HepG2 (cell line): Measurements from ENCODE around the gene PIK3R4. TPM values are rescaled to one million over a fixed set of nuclear protein-coding genes. Genes with fewer than 3 reads are reported as not detected.

ENCODE experiments used
- ATAC-seq: fragments of 200-7000 bp; cut with Tn5 transposase; 3 replicates; pipeline ENCODE4 v1.9.1; 2020; ENCODE audit warnings: mild to moderate bottlenecking, moderate library complexity
- Bru-seq: library from RNA; stranded (reverse); fragments of 400-500 nt; gene quantifications from one replicate; lab custom pipeline; 2021; lab: Mats Ljungman, UMichigan
- BruChase-seq, 2 experiments: library from RNA; stranded (reverse); fragments of 400-500 nt; gene quantifications; one replicate each; lab custom pipeline; 2021; lab: Mats Ljungman, UMichigan
- BruUV-seq: library from RNA; stranded (reverse); fragments of 400-500 nt; replicated peaks from 2 replicates; lab custom pipeline; 2021; lab: Mats Ljungman, UMichigan
- CTCF ChIA-PET: fragments of 300-600 bp; formaldehyde crosslinking; extraction: SDS; loops from one replicate; lab custom pipeline; 2021; ENCODE audit warnings: low total read pairs, inconsistent platforms, low intra/inter-chr PET ratio; lab: Yijun Ruan, JAX
- POLR2A ChIA-PET: fragments of 350-600 bp; sonication (Branson Sonifier 250); formaldehyde crosslinking; loops from one replicate; lab custom pipeline; 2020; ENCODE audit warnings: antibody characterized with exemption, inconsistent platforms; lab: Yijun Ruan, JAX
- DNase-seq: peaks from one replicate; pipeline ENCODE4 v3.0.0-alpha.2; 2015; ENCODE audit warnings: low spot score
- FAIRE-seq: peaks from 3 replicates; lab custom pipeline; 2011; peaks lifted over from hg19 to GRCh38; lab: Jason Lieb, UNC
- H2AFZ ChIP-seq: one replicate; pipeline ENCODE4 v1.6.1; 2011; ENCODE audit warnings: low read length, inconsistent platforms
- H3K27ac ChIP-seq: fragments of 300-600 bp; 3 replicates; pipeline ENCODE4 v1.8.0; 2011; ENCODE audit warnings: mixed run types, mild to moderate bottlenecking, mixed read lengths, low read length, inconsistent platforms; ENCODE audit not compliant: insufficient read depth; ENCODE audit errors: extremely low read length
- H3K27me3 ChIP-seq, 2 experiments: fragments of 200-600 bp in 1 of 2; 2 replicates in 1 of 2; 3 replicates in 1 of 2; pipeline versions ENCODE4 v1.6.0 to v1.8.0; 2011; ENCODE audit warnings: low read length in 2 of 2, mild to moderate bottlenecking in 2 of 2, moderate library complexity in 2 of 2, inconsistent platforms in 1 of 2; ENCODE audit not compliant: insufficient read depth in 2 of 2, control insufficient read depth in 1 of 2
- H3K36me3 ChIP-seq, 2 experiments: fragments of 200-600 bp in 1 of 2; replicated peaks in 1 of 2; 2 replicates in 1 of 2; 3 replicates in 1 of 2; pipeline versions ENCODE4 v1.5.1 to v1.8.0; 2011; ENCODE audit warnings: low read length in 2 of 2, inconsistent platforms in 1 of 2; ENCODE audit not compliant: insufficient read depth in 2 of 2, control insufficient read depth in 1 of 2
- H3K4me1 ChIP-seq: 2 replicates; pipeline ENCODE4 v1.5.1; 2012; ENCODE audit warnings: low read length, inconsistent platforms; ENCODE audit not compliant: insufficient read depth
- H3K4me2 ChIP-seq: 2 replicates; pipeline ENCODE4 v1.6.0; 2011; ENCODE audit warnings: low read depth, low read length, inconsistent platforms
- H3K4me3 ChIP-seq, 3 experiments: fragments of 200-600 bp in 1 of 3; sonication (generic), shearing (Covaris generic) in 1 of 3; replicated peaks in 1 of 3; 2 replicates each; pipeline ENCODE4 v1.5.1; 2011 to 2016; ENCODE audit warnings: low read length in 3 of 3, inconsistent platforms in 2 of 3, low read depth in 2 of 3, mild to moderate bottlenecking in 2 of 3, control low read depth in 1 of 3, mixed read lengths in 1 of 3; ENCODE audit not compliant: insufficient read depth in 1 of 3
- H3K79me2 ChIP-seq: one replicate; pipeline ENCODE4 v1.6.1; 2011; ENCODE audit warnings: low read length, inconsistent platforms; ENCODE audit not compliant: insufficient read depth
- H3K9ac ChIP-seq: 2 replicates; pipeline ENCODE4 v1.6.0; 2011; ENCODE audit warnings: mild to moderate bottlenecking, low read depth, low read length, inconsistent platforms; ENCODE audit not compliant: insufficient read depth
- H3K9me3 ChIP-seq: 2 replicates; pipeline ENCODE4 v1.5.1; 2012; ENCODE audit warnings: mild to moderate bottlenecking, low read length
- H4K20me1 ChIP-seq: 2 replicates; pipeline ENCODE4 v1.6.0; 2011; ENCODE audit warnings: inconsistent platforms, mild to moderate bottlenecking, low read length, moderate library complexity; ENCODE audit not compliant: insufficient read depth
- CEBPG ChIP-seq: IDR thresholded peaks from 2 replicates; pipeline ENCODE4 v1.6.1; 2016
- CREB1 ChIP-seq, 2 experiments: fragments of 450-650 bp in 1 of 2; IDR thresholded peaks; 2 replicates each; pipeline ENCODE4 v1.6.1; 2016 to 2017; ENCODE audit warnings: control low read depth in 1 of 2, mild to moderate bottlenecking in 1 of 2, missing compliant biosample characterization in 1 of 2, missing genetic modification characterization in 1 of 2
- FIP1L1 ChIP-seq: fragments of 200-400 bp; formaldehyde crosslinking; IDR thresholded peaks from 2 replicates; pipeline ENCODE4 v1.6.1; 2018; ENCODE audit warnings: low read depth, mild to moderate bottlenecking, low read length, moderate library complexity, borderline replicate concordance; ENCODE audit not compliant: insufficient read depth
- GATAD1 ChIP-seq: IDR thresholded peaks from 2 replicates; pipeline ENCODE4 v1.6.1; 2016; ENCODE audit warnings: missing genetic modification reagents, missing compliant biosample characterization
- NFE2 ChIP-seq: sonication (generic); formaldehyde crosslinking; IDR thresholded peaks from 2 replicates; pipeline ENCODE4 v1.4.0; 2020; ENCODE audit warnings: missing genetic modification reagents
- ZFP62 ChIP-seq: sonication (generic); formaldehyde crosslinking; IDR thresholded peaks from 2 replicates; pipeline ENCODE4 v1.4.0; 2020; ENCODE audit warnings: missing genetic modification reagents
- ZNF576 ChIP-seq: sonication (generic); formaldehyde crosslinking; IDR thresholded peaks from 2 replicates; pipeline ENCODE4 v1.4.0; 2020; ENCODE audit warnings: mild to moderate bottlenecking, missing genetic modification reagents
- ZNF879 ChIP-seq: sonication (generic); formaldehyde crosslinking; IDR thresholded peaks from 2 replicates; pipeline ENCODE4 v1.8.1; 2023; ENCODE audit warnings: missing genetic modification reagents
- ZSCAN25 ChIP-seq: sonication (generic); formaldehyde crosslinking; IDR thresholded peaks from 2 replicates; pipeline ENCODE4 v1.8.0; 2022; ENCODE audit warnings: mild to moderate bottlenecking, missing genetic modification reagents
- WGBS: methylation state at CpG from one replicate; pipeline ENCODE4 v1.1.6; 2017; ENCODE audit warnings: low lambda C conversion rate; 5-methylcytosine and 5-hydroxymethylcytosine counted together
- in situ Hi-C: cut with HindIII; loops from 2 replicates; pipeline ENCODE4 v1.10.0; 2017; ENCODE audit warnings: low pct_unique_long_range_greater_than_20kb; ENCODE audit not compliant: extremely low pct_ligation_motif_present
- intact Hi-C: fragments of 100-400 bp; cut with micrococcal nuclease; formaldehyde crosslinking; loops from one replicate; pipeline ENCODE4 v1.10.0; 2022; ENCODE audit not compliant: unreplicated experiment
- long read RNA-seq, 2 experiments: library from RNA in 1 of 2; library from polyadenylated mRNA in 1 of 2; stranded (forward) in 1 of 2; unstranded in 1 of 2; transcript quantifications; one replicate each; pipeline ENCODE4 v2.0.0, GENCODE V29; 2019 to 2022
- polyA minus RNA-seq, 3 experiments: library from RNA; depleted of rRNA, polyadenylated mRNA; stranded (reverse); fragments of >200 nt; gene quantifications; 2 replicates each; pipeline ENCODE4 v1.2.3, GENCODE V29; 2011; ENCODE audit warnings: low replicate concordance in 1 of 3
- polyA plus RNA-seq, 8 experiments: library from polyadenylated mRNA; depleted of rRNA in 3 of 8; stranded (reverse) in 7 of 8; unstranded in 1 of 8; fragments of >200 nt; fragmentation: Illumina TruSeq in 4 of 8; extraction: Trizol in 4 of 8; gene quantifications; 2 replicates each; pipeline versions ENCODE4 v1.2.1 to v1.2.3, GENCODE V29; 2011 to 2016; ENCODE audit warnings: low read depth in 4 of 8, missing spikeins in 1 of 8, mixed read lengths in 1 of 8; ENCODE audit not compliant: insufficient read depth in 1 of 8
- total RNA-seq, 5 experiments: library from RNA; depleted of rRNA; stranded (reverse); fragments of >200 nt; fragmentation: Illumina TruSeq; extraction: Trizol; gene quantifications; 2 replicates each; pipeline ENCODE4 v1.2.3, GENCODE V29; 2016; ENCODE audit warnings: low read depth in 1 of 5
- TF ChIP-seq, protein P1 (sequence below): IDR thresholded peaks from 2 replicates; pipeline ENCODE4 v1.6.1; 2016; ENCODE audit warnings: low read depth, missing genetic modification reagents, missing compliant biosample characterization
- TF ChIP-seq, protein P2 (sequence below): sonication (generic); formaldehyde crosslinking; IDR thresholded peaks from 2 replicates; pipeline ENCODE4 v1.8.0; 2022; ENCODE audit warnings: mild to moderate bottlenecking, missing genetic modification reagents, moderate library complexity

PIK3R4 gene
- total RNA-seq (2016; rRNA removed; fragmentation: Illumina TruSeq; extraction: Trizol) (26.0 and 29.7 TPM in 2 replicates), polyA plus RNA-seq (2011; rRNA removed) (20.2 and 22.4 TPM in 2 replicates), polyA minus RNA-seq (2011; rRNA and poly(A)+ RNA removed; ENCODE audit: low replicate concordance) (78.8 and 169 TPM in 2 replicates), Bru-seq, nascent RNA (percentile 75 among the genes with signal in this experiment), BruChase-seq, experiment 1, labeled RNA remaining after a 6-hour chase (percentile 71 among the genes with signal in this experiment), BruChase-seq, experiment 2, labeled RNA remaining after a 2-hour chase (percentile 74 among the genes with signal in this experiment)
- total RNA-seq (2016; cell fraction: cytosol; rRNA removed; fragmentation: Illumina TruSeq; extraction: Trizol; ENCODE audit: low read depth): 5.3 and 8.5 TPM in 2 replicates
- 24.4 and 27.4 TPM in 2 replicates for total RNA-seq (2016; cell fraction: insoluble cytoplasmic fraction; rRNA removed; fragmentation: Illumina TruSeq; extraction: Trizol)
- total RNA-seq (2016; cell fraction: membrane; rRNA removed; fragmentation: Illumina TruSeq; extraction: Trizol): 9.4 and 10.7 TPM in 2 replicates
- 24.1 and 25.8 TPM in 2 replicates for total RNA-seq (2016; cell fraction: nucleus; rRNA removed; fragmentation: Illumina TruSeq; extraction: Trizol)
- 21.7 and 27.0 TPM in 2 replicates for polyA plus RNA-seq (2011; cell fraction: cytosol; rRNA removed)
- polyA plus RNA-seq (2011; cell fraction: nucleus; rRNA removed): 25.6 and 28.2 TPM in 2 replicates
- polyA plus RNA-seq (2012): 12.7 and 15.1 TPM in 2 replicates
- 1.8 TPM in 2 replicates for polyA plus RNA-seq (2016; cell fraction: cytosol; fragmentation: Illumina TruSeq; extraction: Trizol; ENCODE audit: low read depth)
- polyA plus RNA-seq (2016; cell fraction: insoluble cytoplasmic fraction; fragmentation: Illumina TruSeq; extraction: Trizol; ENCODE audit: low read depth): 26.2 and 29.4 TPM in 2 replicates
- polyA plus RNA-seq (2016; cell fraction: membrane; fragmentation: Illumina TruSeq; extraction: Trizol; ENCODE audit: low read depth): 2.7 and 4.0 TPM in 2 replicates
- polyA plus RNA-seq (2016; cell fraction: nucleus; fragmentation: Illumina TruSeq; extraction: Trizol; ENCODE audit: insufficient read depth, low read depth): 39.1 and 41.7 TPM in 2 replicates
- 20.1 and 25.6 TPM in 2 replicates for polyA minus RNA-seq (2011; cell fraction: cytosol; rRNA and poly(A)+ RNA removed)
- polyA minus RNA-seq (2011; cell fraction: nucleus; rRNA and poly(A)+ RNA removed): 38.2 and 58.8 TPM in 2 replicates
- long read RNA-seq, experiment 1, partial matches to known transcripts: 2 of 2 reads
- long read RNA-seq, experiment 1, other reads (novel, unspliced or antisense): 0 of 2 reads
- long read RNA-seq, experiment 2, full-length matches to known transcripts: 6 of 19 reads
- long read RNA-seq, experiment 2, partial matches to known transcripts: 9 of 19 reads
- long read RNA-seq, experiment 2, other reads (novel, unspliced or antisense): 4 of 19 reads

DNA sequence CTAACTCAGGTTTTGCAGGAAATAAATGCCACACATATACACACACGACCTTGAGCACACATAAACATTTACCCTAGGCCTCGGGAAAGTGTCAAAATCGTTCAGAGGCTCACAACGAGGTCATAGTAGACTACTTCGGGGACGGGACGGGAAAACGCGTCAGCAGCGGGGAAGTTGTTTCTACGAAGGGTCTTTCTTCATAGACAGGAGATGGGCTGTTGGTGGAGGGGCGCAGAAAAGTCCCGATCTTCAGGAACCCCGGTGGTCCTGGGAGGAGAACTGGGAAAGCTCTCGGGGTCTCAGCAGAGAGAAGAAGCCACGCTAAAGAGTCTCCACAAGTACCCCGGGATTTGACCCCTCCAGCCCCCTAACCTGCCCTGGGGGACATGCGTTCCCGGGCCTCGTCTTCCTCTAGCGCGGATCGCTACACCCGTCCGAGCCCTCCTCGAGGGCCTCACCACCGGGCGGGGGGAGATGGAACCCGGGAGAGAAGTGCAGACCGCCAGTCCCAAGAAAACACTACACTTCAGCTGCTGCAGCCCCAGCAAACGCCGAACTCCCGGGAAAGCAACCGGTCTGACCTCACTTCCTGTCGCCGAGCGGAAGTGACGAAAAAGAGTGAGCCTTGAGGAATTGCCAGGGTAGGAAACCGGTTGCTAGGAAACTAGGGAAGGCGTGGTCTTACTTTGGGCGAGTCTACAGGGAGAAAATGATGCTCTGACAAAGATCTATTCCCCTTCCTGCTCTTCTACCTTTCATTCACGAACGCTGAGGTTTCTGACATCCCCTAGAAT lies at the start of gene PIK3R4:
TSS of gene PIK3R4 (minus strand) at position 584 of the 794 bp plus-strand sequence. CDS start 1,611 bp downstream, outside the sequence.
- H2AFZ ChIP-seq: no peak within 1 kb of the TSS
- H3K4me1 ChIP-seq: peaks cover 60% of the 10 kb centered on the region
- DNase-seq: peak; percentile 98
- peak within 1 kb of the TSS; percentile 85 for H3K27ac ChIP-seq
- FAIRE-seq: peak; percentile 93
- no peaks in the 10 kb centered on the region; the same call in 1 of the 2 replicates for H4K20me1 ChIP-seq
- 0% methylated on average over 24 of the region's 43 CpGs for whole genome bisulfite sequencing
- H3K4me3 ChIP-seq: peak within 1 kb of the TSS; percentile 81 to 95 (median 94)
- intact Hi-C loops: no loop called here
- BruUV-seq: TSS peak; percentile 74
- H3K79me2 ChIP-seq: peaks cover 42% of the 10 kb centered on the region
- peak within 1 kb of the TSS; percentile 93 for H3K9ac ChIP-seq
- peak within 1 kb of the TSS; percentile 80 for H3K4me2 ChIP-seq
- ChIA-PET POLR2A (interaction anchor here (1.3 to 1.6 kb wide), 2 partner anchors 16 to 147 kb away, joined by 4 to 5 read pairs; partner anchors contain the start of gene ATP2C1), CTCF (no interaction called here)
- H3K36me3 ChIP-seq: peaks cover 2 to 6% of the 10 kb centered on the region in 2 experiments; a peak in 4 of 5 replicates
- H3K9me3 ChIP-seq: no peaks in the 10 kb centered on the region
- H3K27me3 ChIP-seq: no peaks in the 10 kb centered on the region; a peak in 1 of 5 replicates
- peak; percentile 84 for ATAC-seq
- in situ Hi-C loops: loop anchor here (5.0 kb wide), 1 partner anchor 146 kb away; the partner anchor contains the start of gene ATP2C1
- TF ChIP-seq CEBPG (CRISPR knock-in tag): peak; percentile 39
- peak; percentile 92 for TF ChIP-seq CREB1 (IDR thresholded peaks at IDR 0.05)
- TF ChIP-seq CREB1 (CRISPR knock-in tag; IDR thresholded peaks at IDR 0.05): peak; percentile 99
- TF ChIP-seq, protein P1, sequence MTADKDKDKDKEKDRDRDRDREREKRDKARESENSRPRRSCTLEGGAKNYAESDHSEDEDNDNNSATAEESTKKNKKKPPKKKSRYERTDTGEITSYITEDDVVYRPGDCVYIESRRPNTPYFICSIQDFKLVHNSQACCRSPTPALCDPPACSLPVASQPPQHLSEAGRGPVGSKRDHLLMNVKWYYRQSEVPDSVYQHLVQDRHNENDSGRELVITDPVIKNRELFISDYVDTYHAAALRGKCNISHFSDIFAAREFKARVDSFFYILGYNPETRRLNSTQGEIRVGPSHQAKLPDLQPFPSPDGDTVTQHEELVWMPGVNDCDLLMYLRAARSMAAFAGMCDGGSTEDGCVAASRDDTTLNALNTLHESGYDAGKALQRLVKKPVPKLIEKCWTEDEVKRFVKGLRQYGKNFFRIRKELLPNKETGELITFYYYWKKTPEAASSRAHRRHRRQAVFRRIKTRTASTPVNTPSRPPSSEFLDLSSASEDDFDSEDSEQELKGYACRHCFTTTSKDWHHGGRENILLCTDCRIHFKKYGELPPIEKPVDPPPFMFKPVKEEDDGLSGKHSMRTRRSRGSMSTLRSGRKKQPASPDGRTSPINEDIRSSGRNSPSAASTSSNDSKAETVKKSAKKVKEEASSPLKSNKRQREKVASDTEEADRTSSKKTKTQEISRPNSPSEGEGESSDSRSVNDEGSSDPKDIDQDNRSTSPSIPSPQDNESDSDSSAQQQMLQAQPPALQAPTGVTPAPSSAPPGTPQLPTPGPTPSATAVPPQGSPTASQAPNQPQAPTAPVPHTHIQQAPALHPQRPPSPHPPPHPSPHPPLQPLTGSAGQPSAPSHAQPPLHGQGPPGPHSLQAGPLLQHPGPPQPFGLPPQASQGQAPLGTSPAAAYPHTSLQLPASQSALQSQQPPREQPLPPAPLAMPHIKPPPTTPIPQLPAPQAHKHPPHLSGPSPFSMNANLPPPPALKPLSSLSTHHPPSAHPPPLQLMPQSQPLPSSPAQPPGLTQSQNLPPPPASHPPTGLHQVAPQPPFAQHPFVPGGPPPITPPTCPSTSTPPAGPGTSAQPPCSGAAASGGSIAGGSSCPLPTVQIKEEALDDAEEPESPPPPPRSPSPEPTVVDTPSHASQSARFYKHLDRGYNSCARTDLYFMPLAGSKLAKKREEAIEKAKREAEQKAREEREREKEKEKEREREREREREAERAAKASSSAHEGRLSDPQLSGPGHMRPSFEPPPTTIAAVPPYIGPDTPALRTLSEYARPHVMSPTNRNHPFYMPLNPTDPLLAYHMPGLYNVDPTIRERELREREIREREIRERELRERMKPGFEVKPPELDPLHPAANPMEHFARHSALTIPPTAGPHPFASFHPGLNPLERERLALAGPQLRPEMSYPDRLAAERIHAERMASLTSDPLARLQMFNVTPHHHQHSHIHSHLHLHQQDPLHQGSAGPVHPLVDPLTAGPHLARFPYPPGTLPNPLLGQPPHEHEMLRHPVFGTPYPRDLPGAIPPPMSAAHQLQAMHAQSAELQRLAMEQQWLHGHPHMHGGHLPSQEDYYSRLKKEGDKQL (CRISPR knock-in tag): no peak
- peak; percentile 99 for TF ChIP-seq GATAD1 (CRISPR knock-in tag)
- no peak for TF ChIP-seq ZNF576 (CRISPR knock-in tag)
- no peak for TF ChIP-seq ZNF879 (CRISPR knock-in tag)
- no peak for TF ChIP-seq ZFP62 (CRISPR knock-in tag)
- no peak for TF ChIP-seq FIP1L1
- TF ChIP-seq ZSCAN25 (CRISPR knock-in tag): no peak
- TF ChIP-seq, protein P2, sequence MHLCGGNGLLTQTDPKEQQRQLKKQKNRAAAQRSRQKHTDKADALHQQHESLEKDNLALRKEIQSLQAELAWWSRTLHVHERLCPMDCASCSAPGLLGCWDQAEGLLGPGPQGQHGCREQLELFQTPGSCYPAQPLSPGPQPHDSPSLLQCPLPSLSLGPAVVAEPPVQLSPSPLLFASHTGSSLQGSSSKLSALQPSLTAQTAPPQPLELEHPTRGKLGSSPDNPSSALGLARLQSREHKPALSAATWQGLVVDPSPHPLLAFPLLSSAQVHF (CRISPR knock-in tag): no peak
- TF ChIP-seq NFE2: no peak
